SH-SY5Y (cell line): ENCODE measurements around the gene PHOSPHO2.

ENCODE experiments used
- GATA2 ChIP-seq: IDR thresholded peaks from 2 replicates; pipeline ENCODE4 v1.6.1; 2011; ENCODE audit warnings: mild to moderate bottlenecking, low read depth, low read length
- GATA3 ChIP-seq: IDR thresholded peaks from 2 replicates; pipeline ENCODE4 v1.6.1; 2011; ENCODE audit warnings: low read depth, mild to moderate bottlenecking, low read length, moderate library complexity

Gene PHOSPHO2

DNA sequence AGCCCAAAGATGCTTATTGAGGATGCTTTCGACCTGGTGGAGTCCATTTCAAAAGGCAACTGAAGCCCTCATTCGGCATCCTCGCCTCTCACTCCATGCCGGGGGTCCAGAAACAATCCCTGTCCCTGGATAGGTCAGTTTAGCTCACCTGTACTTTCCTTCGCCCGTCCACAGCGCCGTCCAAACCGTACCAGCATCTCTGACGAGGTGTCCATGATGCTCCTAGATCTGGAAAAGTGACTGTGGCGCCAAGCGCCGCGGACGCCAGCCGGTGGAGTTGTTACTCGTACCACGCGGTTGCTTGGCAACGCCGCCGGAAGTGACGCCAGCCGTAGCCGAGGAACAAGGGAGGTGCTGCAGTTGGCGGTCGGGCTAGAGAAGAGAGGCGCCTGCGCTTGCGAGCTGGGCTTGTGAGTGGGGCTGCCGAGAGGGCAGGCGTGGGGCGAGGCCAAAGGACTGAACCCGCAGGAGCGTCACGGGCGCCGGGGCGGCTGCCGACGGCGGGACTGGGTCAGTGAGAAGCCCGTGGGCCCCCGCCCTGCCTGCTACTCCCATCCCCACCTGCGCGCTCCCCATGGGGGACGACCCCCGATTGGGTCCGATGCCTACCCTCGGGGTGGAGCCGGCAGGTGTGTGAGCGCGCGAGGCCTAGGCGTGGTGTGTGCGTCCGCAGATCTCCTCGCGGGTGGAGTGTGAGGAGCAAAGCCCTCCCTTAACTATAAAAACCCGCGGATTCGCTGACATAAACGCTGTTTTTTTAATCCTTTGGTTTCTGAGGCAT is at the start of gene PHOSPHO2, which contains the start of gene CFAP210:
Gene PHOSPHO2, plus strand, starts transcription at position 357 of the 781 bp plus-strand sequence. CDS start 6,503 bp downstream, outside the sequence.
Gene CFAP210, minus strand, starts transcription at position 293 of the 781 bp plus-strand sequence. Its CDS starts 78 bp downstream, at position 215.
- TF ChIP-seq GATA3: no peak
- no peak for TF ChIP-seq GATA2

DNA sequence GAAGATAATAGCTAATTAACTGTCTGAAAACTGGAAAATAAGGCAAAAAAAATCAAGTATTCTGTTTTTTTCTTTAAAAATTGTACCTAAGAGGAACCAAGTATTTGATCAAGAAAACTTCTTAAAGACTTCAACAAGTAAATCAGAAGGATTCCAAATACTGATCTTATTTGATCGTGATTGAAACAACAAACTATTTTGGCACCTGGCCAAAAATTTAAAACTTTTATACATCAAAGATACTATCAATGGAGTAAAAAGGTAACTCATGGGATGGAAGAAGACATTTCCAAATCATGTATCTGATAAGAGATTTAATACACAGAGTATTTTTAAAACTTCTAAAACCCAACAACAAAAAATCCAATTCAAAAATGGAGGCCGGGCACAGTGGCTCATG is 46.8 kb upstream of the PHOSPHO2 start:
- TF ChIP-seq GATA2: no peak
- TF ChIP-seq GATA3: no peak

GRCh38 chr2:169649278-169649677 is 45.0 kb upstream of the PHOSPHO2 start:
- no peak for TF ChIP-seq GATA2
- TF ChIP-seq GATA3: no peak

GRCh38 chr2:169653636-169654035 is 40.6 kb upstream of the PHOSPHO2 start:
- TF ChIP-seq GATA2: no peak
- TF ChIP-seq GATA3: no peak

DNA sequence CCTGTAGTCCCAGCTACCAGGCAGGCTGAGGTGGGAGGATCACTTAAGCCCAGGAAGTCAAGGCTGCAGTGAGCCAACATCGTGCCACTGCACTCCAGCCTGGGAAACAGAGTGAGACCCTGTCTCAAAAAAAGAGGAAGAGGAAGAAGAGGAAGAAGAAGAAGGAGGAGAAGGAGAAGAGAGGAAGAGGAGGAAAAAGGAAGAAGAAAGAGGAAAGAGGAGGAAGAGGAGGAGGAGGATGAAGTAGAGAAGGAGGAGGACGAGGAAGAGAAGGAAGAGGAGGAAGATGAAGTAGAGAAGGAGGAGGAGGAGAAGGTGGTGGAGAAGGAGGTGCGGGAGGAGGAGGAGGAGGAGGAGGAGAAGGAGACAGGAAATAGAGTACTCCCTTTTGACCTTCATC is 38.1 kb upstream of the PHOSPHO2 start:
- TF ChIP-seq GATA3: no peak
- no peak for TF ChIP-seq GATA2

DNA sequence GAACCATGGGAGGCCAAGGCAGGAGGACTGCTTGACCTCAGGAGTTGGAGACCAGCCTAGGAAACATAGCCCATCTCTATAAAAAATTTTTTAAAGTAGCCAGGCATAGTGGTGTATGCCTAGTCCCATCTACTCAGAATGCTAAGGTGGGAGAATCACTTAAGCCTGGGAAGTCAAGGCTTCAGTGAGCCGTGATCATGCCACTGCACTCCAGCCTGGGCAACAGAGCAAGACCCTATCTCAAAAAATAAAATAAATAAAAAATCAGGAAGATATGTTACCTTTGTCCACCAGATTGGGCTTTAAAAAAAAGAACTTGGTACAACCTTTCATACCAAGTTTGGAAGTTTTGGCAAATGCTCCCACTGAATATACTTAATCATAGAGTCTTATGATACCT is 35.4 kb upstream of the PHOSPHO2 start:
- TF ChIP-seq GATA3 (no peak), GATA2 (no peak)

DNA sequence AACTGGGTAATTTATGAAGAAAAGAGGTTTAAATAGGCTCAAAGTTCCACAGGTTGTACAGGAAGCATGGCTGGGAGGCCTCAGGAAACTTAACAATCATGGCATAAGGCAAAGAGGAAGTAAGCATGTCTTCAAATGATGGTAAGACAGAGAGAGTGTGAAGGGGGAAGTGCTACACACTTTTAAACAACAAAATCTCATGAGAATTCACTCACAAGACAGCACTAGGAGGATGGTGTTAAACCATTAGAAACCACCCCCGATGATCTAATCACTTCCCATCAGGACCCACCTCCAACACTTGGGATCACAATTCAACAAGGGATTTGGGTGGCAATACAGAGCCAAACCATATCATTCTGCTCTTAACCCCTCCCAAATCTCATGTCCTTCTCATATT is 34.9 kb upstream of the PHOSPHO2 start:
- TF ChIP-seq GATA3: no peak
- no peak for TF ChIP-seq GATA2

- no peak for TF ChIP-seq GATA2
- no peak for TF ChIP-seq GATA3
Measured at GRCh38 chr2:169661265-169661664, 33.0 kb upstream of the PHOSPHO2 start.

GRCh38 chr2:169662744-169663143 is 31.5 kb upstream of the PHOSPHO2 start:
- TF ChIP-seq GATA3: no peak
- no peak for TF ChIP-seq GATA2

DNA sequence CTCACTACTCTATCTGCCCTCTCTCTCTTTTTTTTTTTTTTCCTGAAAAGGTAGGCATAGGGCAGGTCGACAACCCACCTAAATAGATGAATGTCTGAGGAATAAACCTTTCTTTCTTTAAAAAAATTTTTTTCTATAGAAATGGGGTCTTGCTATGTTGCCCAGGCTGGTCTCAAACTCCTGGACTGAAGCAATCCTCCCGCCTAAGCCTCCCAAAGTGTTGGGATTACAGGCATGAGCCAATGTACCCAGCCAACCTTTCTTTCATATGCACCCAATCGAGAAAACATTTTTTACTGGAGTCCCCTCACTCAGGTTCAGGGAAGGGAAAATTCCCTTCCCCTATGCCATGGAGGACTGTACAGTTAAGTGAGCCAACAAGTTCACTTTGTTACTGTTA is 31.0 kb upstream of the PHOSPHO2 start:
- TF ChIP-seq GATA2: no peak

DNA sequence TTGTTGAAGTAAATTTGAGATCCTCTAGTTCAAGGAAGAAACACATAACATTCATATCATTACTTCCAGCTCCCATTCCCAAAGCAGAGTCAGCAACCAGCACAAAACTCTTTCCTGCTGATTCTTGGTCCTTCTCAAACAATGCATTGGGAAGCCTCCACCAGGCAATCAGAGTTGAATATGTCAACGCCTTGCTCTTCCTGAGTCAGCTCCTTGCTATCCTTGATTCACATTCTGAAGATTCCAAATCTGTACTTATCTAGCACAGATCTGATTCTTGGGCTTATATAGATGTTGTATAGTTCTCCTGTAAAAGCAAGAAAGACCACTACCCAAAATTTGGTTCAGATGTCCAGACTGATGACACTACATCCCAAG is 29.7 kb upstream of the PHOSPHO2 start:
- TF ChIP-seq GATA2: no peak
- TF ChIP-seq GATA3: no peak

- TF ChIP-seq GATA2: no peak
- no peak for TF ChIP-seq GATA3
Measured at GRCh38 chr2:169664978-169665930, 29.0 kb upstream of the PHOSPHO2 start.

- TF ChIP-seq GATA3 (no peak), GATA2 (no peak)
Measured at GRCh38 chr2:169667583-169667982, 26.7 kb upstream of the PHOSPHO2 start.

- TF ChIP-seq GATA3: no peak
- TF ChIP-seq GATA2: no peak
Measured at GRCh38 chr2:169670215-169670651, 24.0 kb upstream of the PHOSPHO2 start.

- TF ChIP-seq GATA2 (no peak), GATA3 (no peak)
Measured at GRCh38 chr2:169670937-169671336, 23.3 kb upstream of the PHOSPHO2 start.
